Left renal cortex interstitium (tissue), 4 donors: Measurements from ENCODE around the gene CCNL2. TPM values are rescaled to one million over a fixed set of nuclear protein-coding genes. Genes with fewer than 3 reads are reported as not detected.
A peak's percentile ranks its signal among the peaks of the same experiment; 100 is the strongest.
"Not testable (repeated sequence)": the region's sequence is repeated elsewhere in the genome, so short reads cannot be mapped to it uniquely, and the experiment has no call there.

Experiments
- DNase-seq, 4 donors: peaks; one replicate each; pipeline ENCODE4 v3.0.0-alpha.2; 2013; ENCODE audit warnings: low read depth in 4 of 4, low spot score in 2 of 4, missing footprints in 1 of 4
- polyA plus RNA-seq, 4 donors: library from polyadenylated mRNA; unstranded; fragments of 120-200 nt; gene quantifications; one replicate each; pipeline ENCODE4 v1.2.1, GENCODE V29; 2013; ENCODE audit not compliant: insufficient read length in 4 of 4

Gene CCNL2
- polyA plus RNA-seq, 4 donors = 178 to 392 (median 277) TPM

- no peak for DNase-seq
Measured at GRCh38 chr1:1421147-1421906, 22.2 kb upstream of the CCNL2 start, which contains the start of gene ANKRD65. TSS of gene ANKRD65 (minus strand) at chr1:1421276. CDS start at chr1:1421005, 271 bp downstream.

DNA sequence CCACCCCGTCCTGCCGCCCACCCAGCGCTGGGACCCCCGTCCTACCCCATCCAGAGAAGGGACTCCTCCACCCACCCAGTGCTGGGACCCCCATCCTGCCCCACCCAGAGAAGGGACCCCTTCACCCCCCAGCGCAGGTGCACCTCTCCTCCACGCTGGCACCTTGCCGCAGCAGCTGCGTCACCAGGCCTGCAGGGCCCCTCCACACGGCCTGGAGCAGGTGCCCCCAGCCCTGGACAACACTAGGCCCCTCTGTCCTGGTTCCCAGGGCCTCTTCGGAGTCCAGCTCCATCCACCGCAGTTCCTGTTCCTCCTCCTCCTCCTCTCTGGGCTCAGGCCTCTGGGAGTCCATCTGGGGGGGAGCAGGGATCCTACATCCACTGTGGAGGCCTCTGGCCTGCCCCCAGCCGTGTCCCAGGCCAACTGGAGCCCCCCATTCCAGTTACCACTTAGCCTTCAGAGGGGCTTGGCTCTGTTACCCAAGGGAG is 21.6 kb upstream of the CCNL2 start:
- no peak for DNase-seq

GRCh38 chr1:1419813-1420653 is 20.9 kb upstream of the CCNL2 start:
- no peak for DNase-seq

DNA sequence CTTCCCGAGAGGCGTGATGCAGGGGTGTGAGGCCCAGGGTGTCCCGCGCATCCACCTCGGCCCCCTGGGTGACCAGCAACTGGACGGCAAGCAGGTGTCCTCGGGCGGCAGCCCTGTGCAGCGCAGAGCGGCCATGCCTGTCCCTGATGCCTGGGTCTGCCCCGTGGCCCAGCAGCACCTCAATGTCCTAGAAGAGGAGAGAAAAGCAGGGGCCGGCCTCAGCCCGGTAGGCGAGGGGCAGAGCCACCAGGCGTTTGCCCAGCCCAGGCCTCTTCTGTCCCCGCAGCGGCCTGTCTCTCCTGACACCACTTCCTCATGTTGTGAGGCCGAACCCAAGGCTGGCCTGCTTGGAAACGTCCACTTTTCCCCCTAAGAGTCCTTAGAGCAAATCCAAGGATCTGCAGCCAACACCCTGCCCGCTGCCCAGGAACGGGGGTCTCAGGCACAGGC is 20.3 kb upstream of the CCNL2 start:
- DNase-seq = no peak

- DNase-seq = no peak
Measured at GRCh38 chr1:1418464-1419362, 19.6 kb upstream of the CCNL2 start.

- not testable (repeated sequence) for DNase-seq
Measured at GRCh38 chr1:1417825-1418463, 18.8 kb upstream of the CCNL2 start.

GRCh38 chr1:1417396-1417795 is 18.3 kb upstream of the CCNL2 start:
- not testable (repeated sequence) for DNase-seq

DNA sequence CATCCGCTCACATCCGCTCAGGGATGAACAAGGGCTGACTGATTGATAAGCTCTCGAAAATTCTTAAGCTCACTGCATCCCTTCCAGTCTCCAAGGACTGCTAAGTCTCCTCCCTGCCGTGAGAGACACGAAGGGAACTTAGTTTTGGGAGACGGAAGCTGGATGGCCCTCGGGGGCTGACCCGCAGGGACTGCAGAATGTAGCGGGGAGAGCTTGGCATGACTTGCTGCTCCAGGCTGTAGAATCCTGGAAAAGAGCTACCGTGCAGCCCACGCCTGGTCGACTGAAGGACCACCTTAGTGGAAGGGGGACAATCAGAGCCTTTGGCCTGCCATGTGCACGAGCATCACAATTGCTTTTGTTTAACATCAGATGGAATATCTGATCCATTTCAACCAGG is 16.6 kb upstream of the CCNL2 start:
- DNase-seq = no peak

- not testable (repeated sequence) for DNase-seq
Measured at GRCh38 chr1:1412311-1412902, 13.3 kb upstream of the CCNL2 start.

GRCh38 chr1:1411626-1412025 is 12.5 kb upstream of the CCNL2 start:
- DNase-seq = no peak

GRCh38 chr1:1410238-1410637 is 11.1 kb upstream of the CCNL2 start:
- DNase-seq = not testable (repeated sequence)

DNA sequence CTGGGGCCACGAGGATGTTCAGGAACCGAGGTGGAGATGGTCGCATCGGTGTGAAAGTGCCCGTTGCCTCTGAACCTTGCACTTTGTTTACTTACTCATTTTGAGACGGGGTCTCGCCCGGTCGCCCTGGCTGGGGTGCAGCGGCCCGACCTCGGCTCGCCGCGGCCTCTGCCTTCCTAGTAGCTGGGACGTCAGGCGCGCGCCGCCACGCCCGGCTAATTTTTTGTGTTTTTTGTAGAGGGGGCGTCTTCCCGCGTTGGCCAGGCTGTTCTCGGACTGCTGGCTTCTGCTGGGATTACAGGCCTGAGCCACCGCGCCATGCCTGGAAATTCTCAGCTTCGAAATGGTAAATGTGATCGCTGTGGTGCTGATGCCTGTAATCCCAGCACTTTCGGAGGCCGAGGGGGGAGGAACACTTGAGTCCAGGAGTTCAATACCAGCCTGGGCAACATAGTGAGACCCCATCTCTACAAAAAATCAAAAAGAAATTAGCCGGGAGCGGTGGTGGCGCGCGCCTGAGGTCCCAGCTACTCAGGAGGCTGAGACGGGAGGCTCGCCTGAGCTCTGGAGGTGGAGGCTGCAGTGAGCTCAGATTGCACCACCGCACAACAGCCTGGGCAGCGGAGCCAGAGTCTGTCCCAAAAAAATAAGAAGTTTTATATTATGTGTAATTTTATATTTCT is 8.6 kb upstream of the CCNL2 start:
- no peak for DNase-seq

- DNase-seq = peak; percentile 73 to 94 (median 85)
Measured at GRCh38 chr1:1406821-1407635, 7.9 kb upstream of the CCNL2 start, which contains the start of gene MRPL20. TSS of gene MRPL20 (minus strand) at chr1:1407293. CDS start at chr1:1407217, 76 bp downstream.

- DNase-seq = no peak
Measured at GRCh38 chr1:1406101-1406820, 7.1 kb upstream of the CCNL2 start.

- no peak for DNase-seq
Measured at GRCh38 chr1:1403653-1404052, 4.5 kb upstream of the CCNL2 start.

DNA sequence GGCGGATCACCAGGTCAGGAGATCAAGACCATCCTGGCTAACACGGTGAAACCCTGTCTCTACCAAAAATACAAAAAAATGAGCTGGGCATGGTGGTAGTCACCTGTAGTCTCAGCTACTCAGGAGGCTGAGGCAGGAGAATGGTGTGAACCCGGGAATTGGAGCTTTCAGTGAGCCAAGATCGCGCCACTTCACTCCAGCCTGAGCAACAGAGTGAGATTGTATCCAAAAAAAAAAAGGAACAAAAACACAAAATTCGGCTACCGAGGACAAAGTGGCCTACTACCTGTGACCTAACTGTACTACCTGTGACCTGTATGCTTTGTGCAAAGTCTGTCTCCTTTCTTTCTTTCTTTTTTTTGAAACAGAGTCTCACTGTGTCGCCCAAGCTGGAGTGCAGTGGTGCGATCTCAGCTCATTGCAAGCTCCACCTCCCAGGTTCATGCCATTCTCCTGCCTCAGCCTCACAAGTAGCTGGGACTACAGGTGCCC is 3.8 kb upstream of the CCNL2 start:
- not testable (repeated sequence) for DNase-seq
